ACC112 (cell line): ENCODE data around the gene CCDC159.
"Not testable (repeated sequence)": the region's sequence is repeated elsewhere in the genome, so short reads cannot be mapped to it uniquely, and the experiment has no call there.

Experiments
- H2AFZ ChIP-seq: fragments of 200-600 bp; sonication (generic); one replicate; pipeline ENCODE4 v1.6.0; 2017; ENCODE audit warnings: antibody characterized with exemption, low read length; ENCODE audit not compliant: unreplicated experiment
- H3K27ac ChIP-seq: fragments of 200-600 bp; sonication (generic); 2 replicates; pipeline ENCODE4 v1.5.1; 2014; ENCODE audit warnings: low read depth, mild to moderate bottlenecking, antibody characterized with exemption, low read length, moderate library complexity
- H3K27me3 ChIP-seq: fragments of 200-600 bp; sonication (generic); 2 replicates; pipeline ENCODE4 v1.6.1; 2014; ENCODE audit warnings: mild to moderate bottlenecking, antibody characterized with exemption, low read length, moderate library complexity, mixed read lengths; ENCODE audit not compliant: insufficient read depth
- H3K36me3 ChIP-seq: fragments of 200-600 bp; sonication (generic); 2 replicates; pipeline ENCODE4 v1.6.1; 2016; ENCODE audit warnings: mild to moderate bottlenecking, antibody characterized with exemption, low read length, moderate library complexity, mixed read lengths; ENCODE audit not compliant: insufficient read depth
- H3K4me1 ChIP-seq: fragments of 200-600 bp; sonication (generic); one replicate; pipeline ENCODE4 v1.6.1; 2016; ENCODE audit warnings: low read length, mixed read lengths; ENCODE audit not compliant: insufficient read depth, unreplicated experiment, control insufficient read depth
- H3K4me3 ChIP-seq: fragments of 200-600 bp; sonication (generic); 2 replicates; pipeline ENCODE4 v1.5.1; 2014; ENCODE audit warnings: mild to moderate bottlenecking, low read depth, low read length
- H3K79me2 ChIP-seq: fragments of 200-600 bp; sonication (generic); one replicate; pipeline ENCODE4 v1.6.0; 2016; ENCODE audit warnings: low read length; ENCODE audit not compliant: control insufficient read depth, unreplicated experiment, insufficient read depth

CCDC159 gene

DNA sequence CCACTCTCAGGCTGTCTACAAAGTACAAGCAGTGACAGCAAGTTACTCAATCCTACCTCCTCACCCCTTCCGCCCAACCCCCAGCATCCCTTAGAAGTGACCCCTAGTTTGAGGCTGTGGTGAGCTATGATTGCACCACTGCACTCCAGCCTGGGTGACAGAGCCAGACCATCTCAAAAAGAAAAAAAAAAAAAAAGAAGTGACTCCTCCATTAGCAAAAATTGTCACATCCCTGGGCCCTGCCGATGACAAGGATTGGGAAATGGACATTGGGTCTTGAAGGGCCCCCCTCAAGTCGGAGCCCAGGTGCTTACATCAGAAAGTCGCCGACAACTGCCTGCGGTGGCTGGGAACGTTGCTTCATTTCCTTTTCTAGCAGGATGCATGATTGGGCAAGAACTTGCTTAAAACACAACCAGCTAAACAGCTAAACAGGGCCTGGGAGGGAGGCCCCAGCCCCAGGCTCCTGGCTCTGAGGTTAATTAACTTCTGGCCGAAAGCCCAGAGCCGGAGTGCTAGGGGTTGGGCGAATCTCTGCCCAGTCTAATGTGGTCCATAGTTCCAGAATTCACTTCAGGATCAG is 22.1 kb upstream of the CCDC159 start:
- Histone ChIP-seq H3K4me3 (peak overlapping the region; percentile 45), H3K27me3 (no peaks in the 10 kb centered on the region), H2AFZ (no peak overlapping the region), H3K4me1 (peaks cover 16% of the 10 kb centered on the region), H3K79me2 (no peaks in the 10 kb centered on the region), H3K36me3 (no peaks in the 10 kb centered on the region), H3K27ac (peak overlapping the region; percentile 77)

DNA sequence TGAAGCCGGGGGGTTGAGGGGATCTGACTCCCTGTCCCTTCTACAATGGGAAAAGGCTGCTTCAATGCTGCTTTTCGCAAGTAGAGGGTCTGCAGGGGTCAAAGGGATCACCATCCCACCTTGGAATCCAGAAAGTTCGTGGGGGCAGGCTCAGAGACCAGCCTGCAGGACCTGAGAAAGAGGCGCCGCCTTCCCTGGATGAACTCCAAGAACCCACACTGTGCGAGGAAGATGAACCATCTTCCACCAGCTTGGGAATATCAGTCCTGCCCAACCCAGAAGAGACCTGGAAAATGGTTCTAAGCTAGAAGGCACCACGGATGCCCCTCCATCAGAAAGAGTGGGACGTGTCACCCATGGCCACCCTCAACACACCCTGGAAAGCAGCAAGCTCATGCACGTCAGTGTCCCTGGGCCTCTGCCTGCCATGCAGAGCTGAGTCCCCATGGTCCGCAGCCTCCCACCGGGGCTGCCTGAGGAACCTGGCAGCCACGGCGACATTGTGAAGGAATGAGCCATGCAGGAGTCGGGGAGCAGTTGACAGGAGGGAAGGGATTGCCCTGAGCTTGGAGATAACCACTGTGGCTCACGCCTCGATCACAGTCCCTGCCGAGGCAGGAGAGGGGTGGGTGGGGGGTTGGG is 21.4 kb upstream of the CCDC159 start:
- Histone ChIP-seq H3K4me1 (peaks cover 16% of the 10 kb centered on the region), H2AFZ (no peak overlapping the region), H3K4me3 (no peak overlapping the region), H3K36me3 (no peaks in the 10 kb centered on the region), H3K27me3 (no peaks in the 10 kb centered on the region), H3K27ac (0 out of 2 replicates have a peak overlapping the region, but pooled peaks have one; percentile 77), H3K79me2 (no peaks in the 10 kb centered on the region)

DNA sequence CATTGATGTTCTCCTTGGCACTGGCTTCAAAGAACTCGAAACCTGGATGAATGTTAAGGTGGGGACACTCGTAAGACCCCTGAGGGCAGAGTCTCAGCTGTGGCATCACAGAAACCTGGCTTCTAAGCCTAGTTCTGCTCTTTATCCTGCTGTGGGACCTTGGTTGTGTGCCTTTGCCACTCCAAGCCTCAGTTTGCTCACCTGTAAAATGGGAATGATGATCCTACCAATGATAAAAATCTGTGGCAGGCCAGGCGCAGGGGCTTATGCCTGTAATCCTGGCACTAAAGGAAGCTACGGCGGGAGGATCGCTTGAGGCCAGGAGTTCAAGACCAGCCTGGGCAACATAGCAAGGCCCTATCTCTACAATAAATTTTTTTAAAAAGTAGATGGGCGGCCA is 20.8 kb upstream of the CCDC159 start:
- no peak overlapping the region for H3K4me3 ChIP-seq
- H3K4me1 ChIP-seq, result peaks cover 16% of the 10 kb centered on the region
- no peaks in the 10 kb centered on the region for H3K36me3 ChIP-seq
- H2AFZ ChIP-seq, result no peak overlapping the region
- no peaks in the 10 kb centered on the region for H3K79me2 ChIP-seq
- H3K27me3 ChIP-seq, result no peaks in the 10 kb centered on the region
- H3K27ac ChIP-seq, result no peak overlapping the region

DNA sequence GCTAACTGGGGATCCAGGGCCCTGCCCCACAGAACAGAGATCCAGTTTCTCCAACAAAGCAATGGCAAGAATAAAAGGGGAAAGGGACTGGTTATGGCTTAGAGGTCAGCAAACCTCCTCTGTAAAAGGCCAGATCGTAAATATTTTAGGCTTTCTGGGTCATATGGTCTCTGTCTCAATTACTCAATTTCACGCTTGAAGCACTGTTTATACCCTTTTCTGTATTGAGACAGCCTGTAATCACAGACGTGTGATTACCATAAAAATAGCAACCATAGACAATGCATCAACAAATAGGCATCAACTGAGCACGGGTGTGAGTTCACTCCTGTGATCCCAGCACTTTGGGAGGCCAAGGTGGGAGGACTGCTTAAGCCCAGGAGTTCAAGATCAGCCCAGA is 16.2 kb upstream of the CCDC159 start:
- no peaks in the 10 kb centered on the region for H3K27me3 ChIP-seq
- H3K27ac ChIP-seq, result no peak overlapping the region
- H3K4me3 ChIP-seq, result no peak overlapping the region
- peaks cover 2% of the 10 kb centered on the region; the same call in 1 of the 2 replicates for H3K36me3 ChIP-seq
- no peak overlapping the region for H2AFZ ChIP-seq
- H3K4me1 ChIP-seq, result no peaks in the 10 kb centered on the region
- H3K79me2 ChIP-seq, result no peaks in the 10 kb centered on the region

DNA sequence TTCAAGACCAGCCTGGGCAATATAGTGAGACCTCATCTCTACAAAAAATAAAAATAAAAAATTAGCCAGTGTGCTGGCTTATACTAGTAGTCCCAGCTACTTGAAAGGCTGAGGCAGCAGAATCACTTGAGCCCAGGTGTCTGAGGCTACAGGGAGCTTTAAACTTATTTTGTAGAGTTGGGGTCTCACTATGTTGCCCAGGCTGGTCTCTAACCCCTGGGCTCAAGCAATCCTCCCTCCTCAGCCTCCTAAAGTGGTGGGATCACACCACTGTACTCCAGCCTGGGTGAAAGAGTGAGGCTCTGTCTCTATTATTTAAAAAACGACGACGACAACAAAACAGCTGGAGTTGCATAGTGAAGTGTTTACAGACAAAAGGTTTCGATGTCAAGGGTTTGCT is 14.8 kb upstream of the CCDC159 start:
- Histone ChIP-seq H2AFZ (no peak overlapping the region), H3K27me3 (no peaks in the 10 kb centered on the region), H3K79me2 (no peaks in the 10 kb centered on the region), H3K4me3 (no peak overlapping the region), H3K4me1 (no peaks in the 10 kb centered on the region), H3K27ac (no peak overlapping the region), H3K36me3 (peaks cover 2% of the 10 kb centered on the region; the same call in 1 of the 2 replicates)

DNA sequence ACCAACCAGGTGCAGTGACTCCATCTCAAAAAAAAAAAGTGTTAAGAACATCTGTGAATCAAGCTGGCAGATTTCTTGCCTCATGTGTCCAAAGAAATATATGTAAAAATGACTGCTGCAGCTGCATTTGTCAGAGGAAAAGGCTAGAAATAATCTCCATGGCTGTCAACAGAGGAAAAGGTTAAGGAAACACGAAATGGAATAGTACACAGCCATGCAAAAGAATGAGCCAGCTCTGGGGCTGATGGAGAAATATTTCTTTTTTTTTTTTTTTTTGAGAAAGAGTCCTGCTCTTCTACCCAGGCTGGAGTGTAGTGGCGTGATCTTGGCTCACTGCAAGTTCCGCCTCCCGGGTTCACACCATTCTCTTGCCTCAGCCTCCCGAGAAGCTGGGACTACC is 13.5 kb upstream of the CCDC159 start:
- H3K79me2 ChIP-seq, result no peaks in the 10 kb centered on the region
- no peak overlapping the region for H3K27ac ChIP-seq
- no peak overlapping the region for H3K4me3 ChIP-seq
- H3K27me3 ChIP-seq, result no peaks in the 10 kb centered on the region
- H3K36me3 ChIP-seq, result peaks cover 2% of the 10 kb centered on the region; the same call in 1 of the 2 replicates
- H3K4me1 ChIP-seq, result no peaks in the 10 kb centered on the region
- no peak overlapping the region for H2AFZ ChIP-seq

DNA sequence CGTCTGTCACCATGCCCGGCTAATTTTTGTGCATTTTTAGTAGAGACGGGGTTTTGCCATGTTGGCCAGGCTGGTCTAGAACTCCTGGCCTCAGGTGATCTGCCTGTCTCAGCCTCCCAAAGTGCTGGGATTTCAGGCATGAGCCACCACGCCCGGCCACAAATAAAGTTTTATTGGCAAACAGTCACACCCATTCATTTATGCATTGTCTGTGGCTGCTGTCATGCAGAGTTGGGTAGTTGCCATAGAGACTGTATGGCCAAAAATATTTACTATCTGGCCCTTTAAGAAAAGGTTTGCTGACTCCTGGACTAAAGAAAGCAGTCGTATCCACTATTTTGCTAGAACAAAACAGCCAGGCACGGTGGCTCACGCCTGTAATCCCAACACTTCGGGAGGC is 12.5 kb upstream of the CCDC159 start:
- not testable (repeated sequence) for H2AFZ ChIP-seq, H3K79me2 ChIP-seq, H3K4me1 ChIP-seq, H3K36me3 ChIP-seq, H3K27me3 ChIP-seq, H3K4me3 ChIP-seq, H3K27ac ChIP-seq

DNA sequence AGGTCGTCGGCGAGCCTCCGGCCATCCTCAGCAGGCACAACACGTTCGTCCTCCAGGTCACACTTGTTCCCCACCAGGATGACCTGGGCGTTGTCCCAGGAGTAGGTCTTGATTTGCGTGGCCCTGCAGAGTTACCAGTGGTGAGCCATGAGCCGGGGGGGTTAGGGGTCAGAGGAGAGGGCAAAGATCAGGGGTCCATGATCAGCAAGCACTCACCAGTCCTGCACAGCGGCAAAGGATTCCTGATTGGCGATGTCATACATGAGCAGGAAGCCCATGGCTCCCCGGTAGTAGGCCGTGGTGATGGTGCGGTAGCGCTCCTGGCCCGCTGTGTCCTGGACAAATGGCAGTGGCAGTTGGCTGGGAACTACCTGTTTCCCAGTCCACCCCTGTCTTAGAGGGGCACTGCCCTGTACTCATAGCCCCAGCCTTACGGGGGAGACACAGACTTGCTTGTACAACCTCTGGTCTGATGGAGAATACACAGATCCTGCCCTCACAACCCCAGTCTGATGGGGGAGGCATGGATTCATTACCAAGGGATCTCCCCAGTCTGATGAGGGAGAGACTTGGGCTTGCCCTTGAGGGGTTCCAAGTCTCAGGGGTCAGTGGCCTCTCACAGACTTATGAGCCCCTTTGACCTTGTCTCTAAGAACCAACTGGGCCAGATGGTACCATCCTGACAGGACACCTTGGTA is 10.7 kb upstream of the CCDC159 start:
- Histone ChIP-seq H3K36me3 (peaks cover 2% of the 10 kb centered on the region; the same call in 1 of the 2 replicates), H3K4me3 (no peak overlapping the region), H3K79me2 (no peaks in the 10 kb centered on the region), H2AFZ (no peak overlapping the region), H3K4me1 (peaks cover 4% of the 10 kb centered on the region), H3K27me3 (no peaks in the 10 kb centered on the region), H3K27ac (no peak overlapping the region)

DNA sequence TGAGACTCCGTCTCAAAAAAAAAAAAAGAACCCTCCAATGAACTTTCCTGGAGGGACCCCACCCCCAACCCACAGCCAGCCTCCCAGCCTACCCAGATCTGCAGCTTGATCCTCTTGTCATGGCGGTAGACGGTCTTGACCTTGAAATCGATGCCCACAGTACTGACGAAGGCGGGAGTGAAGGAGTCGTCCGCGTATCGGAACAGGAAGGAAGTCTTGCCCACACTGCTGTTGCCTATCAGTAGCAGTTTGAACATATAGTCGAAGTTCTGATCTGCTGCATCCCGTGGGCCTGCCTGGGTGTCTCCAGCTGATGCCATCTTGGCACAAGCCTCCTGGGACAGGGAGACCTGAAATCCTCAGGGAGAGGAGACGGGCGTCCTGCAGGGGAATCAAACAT is 9.2 kb upstream of the CCDC159 start:
- H3K27me3 ChIP-seq, result no peaks in the 10 kb centered on the region
- no peak overlapping the region for H3K4me3 ChIP-seq
- peaks cover 4% of the 10 kb centered on the region for H3K4me1 ChIP-seq
- H3K36me3 ChIP-seq, result peaks cover 7% of the 10 kb centered on the region; the same call in 1 of the 2 replicates
- H3K27ac ChIP-seq, result no peak overlapping the region
- no peak overlapping the region for H2AFZ ChIP-seq
- H3K79me2 ChIP-seq, result no peaks in the 10 kb centered on the region

DNA sequence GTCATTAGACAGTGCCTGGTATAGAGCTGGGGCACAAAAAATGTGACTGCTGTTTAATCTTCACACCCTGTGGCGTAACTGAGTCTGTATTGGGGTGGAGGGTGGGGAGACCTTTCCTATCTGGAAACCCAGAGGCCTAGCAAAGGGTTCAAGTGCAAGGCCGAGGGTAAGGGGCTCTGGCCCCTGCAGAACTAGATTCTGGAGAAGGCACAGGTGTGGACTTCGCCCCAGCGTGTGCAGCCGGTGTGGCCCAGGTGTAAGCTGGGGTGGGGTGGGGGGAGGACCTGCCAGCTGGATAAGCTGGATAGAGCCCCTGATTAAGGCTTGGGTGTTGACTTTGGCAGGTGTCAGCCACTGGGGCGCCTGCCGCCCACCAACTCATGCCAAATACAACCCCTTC is 8.2 kb upstream of the CCDC159 start:
- Histone ChIP-seq H3K4me1 (peaks cover 4% of the 10 kb centered on the region), H3K79me2 (no peaks in the 10 kb centered on the region), H3K36me3 (peaks cover 7% of the 10 kb centered on the region; the same call in 1 of the 2 replicates), H3K4me3 (no peak overlapping the region), H3K27me3 (no peaks in the 10 kb centered on the region), H3K27ac (no peak overlapping the region), H2AFZ (no peak overlapping the region)
